Chondrocyte (in vitro differentiated cells): Measurements from ENCODE around the gene GPC3. TPM values are rescaled to one million over a fixed set of nuclear protein-coding genes. Genes with fewer than 3 reads are reported as not detected.

ENCODE experiments used
- DNase-seq: peaks from one replicate; pipeline ENCODE4 v3.0.0; 2021; ENCODE audit warnings: mixed read lengths, low spot score
- H3K27ac Mint-ChIP-seq: one replicate; pipeline ENCODE4 v1.8.0; 2021; ENCODE audit warnings: mild to moderate bottlenecking, moderate library complexity, mixed read lengths; ENCODE audit not compliant: unreplicated experiment
- H3K27me3 Mint-ChIP-seq: 2 replicates; pipeline ENCODE4 v1.8.0; 2021; ENCODE audit warnings: low read depth, mixed read lengths
- H3K36me3 Mint-ChIP-seq: 2 replicates; pipeline ENCODE4 v1.8.0; 2021; ENCODE audit warnings: low read depth, mixed read lengths
- H3K4me1 Mint-ChIP-seq: 2 replicates; pipeline ENCODE4 v1.8.0; 2021; ENCODE audit warnings: low read depth, mild to moderate bottlenecking, mixed read lengths
- H3K4me3 Mint-ChIP-seq: one replicate; pipeline ENCODE4 v1.8.0; 2021; ENCODE audit warnings: mild to moderate bottlenecking, moderate library complexity, mixed read lengths; ENCODE audit not compliant: unreplicated experiment
- H3K9me3 Mint-ChIP-seq: 2 replicates; pipeline ENCODE4 v1.8.0; 2021; ENCODE audit warnings: low read depth, mixed read lengths
- total RNA-seq: library from RNA; stranded (reverse); gene quantifications from 3 replicates; pipeline ENCODE4 v1.2.1, GENCODE V29; 2021
- TF ChIP-seq, protein P1 (sequence below): fragments of 200-600 bp; sonication (generic); IDR thresholded peaks from 2 replicates; pipeline ENCODE4 v1.5.0; 2021; ENCODE audit warnings: antibody characterized with exemption, mild to moderate bottlenecking, moderate library complexity

GPC3 gene
- total RNA-seq, 1 donor from 2014 or later = 1.9 TPM

DNA sequence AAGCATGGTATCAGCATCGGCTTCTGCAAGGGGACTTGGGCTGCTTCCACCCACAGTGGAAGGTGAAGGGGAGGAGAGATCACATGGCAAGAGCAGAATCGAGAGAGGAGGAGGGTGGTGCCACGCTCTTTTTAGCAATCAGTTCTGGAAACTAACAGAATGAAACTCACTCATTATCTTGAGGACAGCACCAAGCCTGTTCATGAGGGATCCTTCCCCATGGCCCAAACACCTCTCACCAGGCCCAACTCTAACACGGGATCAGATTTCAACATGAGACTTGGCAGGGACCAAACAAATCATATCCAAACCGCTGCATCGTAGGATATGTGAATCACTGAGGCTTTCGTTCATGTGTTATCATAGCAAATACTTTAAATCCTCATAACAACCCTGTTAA is 125.5 kb downstream of the GPC3 start:
- Mint-ChIP-seq H3K36me3 (no peaks in the 10 kb centered on the region), H3K4me3 (no peak overlapping the region), H3K9me3 (no peaks in the 10 kb centered on the region), H3K27ac (peak overlapping the region; percentile 18), H3K27me3 (no peaks in the 10 kb centered on the region), H3K4me1 (peaks cover 6% of the 10 kb centered on the region)
- DNase-seq = no peak
- TF ChIP-seq, protein P1, sequence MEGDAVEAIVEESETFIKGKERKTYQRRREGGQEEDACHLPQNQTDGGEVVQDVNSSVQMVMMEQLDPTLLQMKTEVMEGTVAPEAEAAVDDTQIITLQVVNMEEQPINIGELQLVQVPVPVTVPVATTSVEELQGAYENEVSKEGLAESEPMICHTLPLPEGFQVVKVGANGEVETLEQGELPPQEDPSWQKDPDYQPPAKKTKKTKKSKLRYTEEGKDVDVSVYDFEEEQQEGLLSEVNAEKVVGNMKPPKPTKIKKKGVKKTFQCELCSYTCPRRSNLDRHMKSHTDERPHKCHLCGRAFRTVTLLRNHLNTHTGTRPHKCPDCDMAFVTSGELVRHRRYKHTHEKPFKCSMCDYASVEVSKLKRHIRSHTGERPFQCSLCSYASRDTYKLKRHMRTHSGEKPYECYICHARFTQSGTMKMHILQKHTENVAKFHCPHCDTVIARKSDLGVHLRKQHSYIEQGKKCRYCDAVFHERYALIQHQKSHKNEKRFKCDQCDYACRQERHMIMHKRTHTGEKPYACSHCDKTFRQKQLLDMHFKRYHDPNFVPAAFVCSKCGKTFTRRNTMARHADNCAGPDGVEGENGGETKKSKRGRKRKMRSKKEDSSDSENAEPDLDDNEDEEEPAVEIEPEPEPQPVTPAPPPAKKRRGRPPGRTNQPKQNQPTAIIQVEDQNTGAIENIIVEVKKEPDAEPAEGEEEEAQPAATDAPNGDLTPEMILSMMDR = no peak

GRCh38 chrX:133859336-133859735 is 126.1 kb downstream of the GPC3 start:
- Mint-ChIP-seq H3K4me3 (no peak overlapping the region), H3K27ac (no peak overlapping the region), H3K36me3 (no peaks in the 10 kb centered on the region), H3K4me1 (peaks cover 6% of the 10 kb centered on the region), H3K9me3 (no peaks in the 10 kb centered on the region), H3K27me3 (no peaks in the 10 kb centered on the region)
- DNase-seq = no peak
- TF ChIP-seq, protein P1 = no peak

DNA sequence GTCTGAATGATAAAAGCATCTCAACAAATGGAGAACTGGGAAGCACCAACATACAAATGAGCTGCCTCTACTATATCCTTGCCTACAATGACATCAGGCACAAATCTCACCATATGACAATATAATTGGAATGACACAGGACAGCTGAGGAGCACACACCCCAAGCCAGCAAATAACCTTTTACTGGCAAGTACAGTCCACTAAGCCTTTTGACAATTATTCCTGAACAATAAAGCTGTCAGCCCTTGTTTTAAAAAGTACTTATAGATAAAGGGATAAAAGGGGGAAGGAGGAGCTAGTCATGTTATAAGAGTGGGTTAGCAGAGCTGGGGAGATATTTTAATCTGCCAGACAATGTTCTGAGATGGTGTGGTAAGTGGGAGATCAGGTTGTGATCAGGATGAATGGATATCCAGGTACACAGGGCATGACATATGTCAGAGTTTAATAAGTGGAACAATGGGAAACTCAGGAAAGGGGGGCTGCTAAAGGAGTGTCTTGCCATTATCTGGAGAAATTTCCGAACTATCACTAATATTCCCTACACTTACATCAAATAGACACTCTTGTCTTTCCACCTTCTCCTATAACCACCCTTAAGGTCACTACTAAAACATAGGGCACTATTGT is 127.6 kb downstream of the GPC3 start:
- DNase-seq = no peak
- TF ChIP-seq, protein P1 = no peak

DNA sequence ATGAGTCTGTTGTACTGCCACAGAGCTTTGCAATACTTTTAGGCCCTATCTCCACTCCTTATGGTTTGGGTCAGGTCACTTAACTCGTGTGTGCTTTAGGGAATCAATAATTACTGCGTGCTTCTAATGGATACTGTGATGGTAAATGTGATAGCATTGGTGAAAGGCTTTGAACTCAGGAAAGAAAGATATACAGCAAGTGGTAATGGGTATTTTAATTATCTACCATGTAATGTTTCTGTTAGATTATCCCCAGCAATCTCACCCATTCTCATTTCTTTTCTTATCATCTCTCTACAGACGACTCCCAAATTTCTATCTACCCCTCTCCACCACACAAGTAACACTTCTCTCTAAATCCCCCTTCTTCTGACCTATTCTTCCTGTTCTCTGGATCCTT is 128.6 kb downstream of the GPC3 start:
- DNase-seq = no peak
- H3K9me3 Mint-ChIP-seq = no peaks in the 10 kb centered on the region
- peaks cover 6% of the 10 kb centered on the region for H3K4me1 Mint-ChIP-seq
- no peak overlapping the region for H3K4me3 Mint-ChIP-seq
- H3K27ac Mint-ChIP-seq = no peak overlapping the region
- no peaks in the 10 kb centered on the region for H3K27me3 Mint-ChIP-seq
- TF ChIP-seq, protein P1 = no peak
- no peaks in the 10 kb centered on the region for H3K36me3 Mint-ChIP-seq

More for the DNA sequence above, 127.6 kb downstream of the GPC3 start:
- H3K4me3 Mint-ChIP-seq = no peak overlapping the region
- H3K27ac Mint-ChIP-seq = no peak overlapping the region
- no peaks in the 10 kb centered on the region for H3K36me3 Mint-ChIP-seq
- H3K9me3 Mint-ChIP-seq = no peaks in the 10 kb centered on the region
- peaks cover 6% of the 10 kb centered on the region for H3K4me1 Mint-ChIP-seq
- H3K27me3 Mint-ChIP-seq = no peaks in the 10 kb centered on the region

DNA sequence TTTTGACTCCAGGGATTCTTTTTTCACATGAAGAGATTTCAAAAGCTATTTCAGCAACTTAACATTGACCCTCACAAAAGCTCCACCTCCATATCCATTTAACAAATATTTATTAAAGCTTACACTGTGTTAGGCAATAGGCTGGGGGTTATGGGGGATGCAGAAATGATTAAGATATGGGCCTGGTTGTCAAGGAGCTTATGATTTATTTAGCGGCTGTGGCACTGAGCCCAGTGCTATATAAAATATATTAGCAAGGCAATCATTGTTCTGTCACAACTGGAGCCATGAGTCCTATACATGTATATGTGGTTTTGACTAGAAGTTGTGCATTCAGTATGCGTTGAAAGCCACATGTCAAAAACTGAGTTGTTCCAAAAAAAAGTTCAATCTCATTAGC is 131.1 kb downstream of the GPC3 start:
- Mint-ChIP-seq H3K36me3 (no peaks in the 10 kb centered on the region), H3K9me3 (no peaks in the 10 kb centered on the region), H3K4me1 (peaks cover 5% of the 10 kb centered on the region), H3K27ac (no peak overlapping the region), H3K4me3 (no peak overlapping the region), H3K27me3 (no peaks in the 10 kb centered on the region)
- TF ChIP-seq, protein P1 = no peak
- DNase-seq = no peak
